Activated naive CD4-positive, alpha-beta T cell treated with anti-CD3 and anti-CD28 coated beads, Interleukin-2, amount 10 ng/mL, durations not matched to agents 7 days and 5 days (primary cell): ENCODE results near the gene RAC2.
"Not testable (repeated sequence)": the region's sequence is repeated elsewhere in the genome, so short reads cannot be mapped to it uniquely, and the experiment has no call there.

Experiments used
- CTCF ChIA-PET: fragments of 350-600 bp; sonication (Branson Sonifier 250); formaldehyde crosslinking; loops from one replicate; lab custom pipeline; 2021; ENCODE audit warnings: antibody characterized with exemption; lab: Charles Lee
- DNase-seq: peaks from one replicate; pipeline ENCODE4 v3.0.0-alpha.2; 2020
- H3K27ac Mint-ChIP-seq: one replicate; pipeline ENCODE4 v1.8.0; 2021; ENCODE audit warnings: mild to moderate bottlenecking, moderate library complexity, mixed read lengths
- H3K27me3 Mint-ChIP-seq: one replicate; pipeline ENCODE4 v1.8.0; 2021; ENCODE audit warnings: mild to moderate bottlenecking, mixed read lengths
- H3K36me3 Mint-ChIP-seq: one replicate; pipeline ENCODE4 v1.8.0; 2021; ENCODE audit warnings: mixed read lengths
- H3K4me1 Mint-ChIP-seq: one replicate; pipeline ENCODE4 v1.8.0; 2021; ENCODE audit warnings: mixed read lengths
- H3K4me3 Mint-ChIP-seq: one replicate; pipeline ENCODE4 v1.8.0; 2021; ENCODE audit warnings: mild to moderate bottlenecking, moderate library complexity, mixed read lengths
- H3K9me3 Mint-ChIP-seq: one replicate; pipeline ENCODE4 v1.8.0; 2021; ENCODE audit warnings: mixed read lengths

Gene RAC2

DNA sequence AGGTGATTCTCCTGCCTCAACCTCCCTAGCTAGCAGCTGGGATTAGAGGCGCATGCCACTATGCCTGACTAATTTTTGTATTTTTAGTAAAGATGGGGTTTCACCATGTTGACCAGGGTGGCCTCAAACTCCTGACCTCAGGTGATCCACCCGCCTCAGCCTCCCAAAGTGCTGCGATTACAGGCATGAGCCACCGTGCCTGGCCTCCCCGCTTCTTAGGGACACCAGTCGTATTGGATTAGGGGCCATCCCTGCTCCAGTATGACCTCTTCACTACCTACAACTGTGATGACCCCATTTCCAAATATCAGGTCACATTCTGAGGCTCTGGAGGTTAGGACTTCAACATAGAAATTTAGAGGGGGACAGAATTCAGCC, 42.6 kb downstream of the RAC2 start:
- DNase-seq, H3K36me3 Mint-ChIP-seq, H3K9me3 Mint-ChIP-seq, H3K27ac Mint-ChIP-seq, H3K27me3 Mint-ChIP-seq, H3K4me3 Mint-ChIP-seq: not testable (repeated sequence)
- CTCF ChIA-PET, result interaction anchor here (0.7 to 5.7 kb wide), 7 partner anchors 14 to 120 kb away, joined by 3 to 83 read pairs (median 7); partner anchors contain the start of gene RAC2
- H3K4me1 Mint-ChIP-seq, result peaks cover 31% of the 10 kb centered on the region

DNA sequence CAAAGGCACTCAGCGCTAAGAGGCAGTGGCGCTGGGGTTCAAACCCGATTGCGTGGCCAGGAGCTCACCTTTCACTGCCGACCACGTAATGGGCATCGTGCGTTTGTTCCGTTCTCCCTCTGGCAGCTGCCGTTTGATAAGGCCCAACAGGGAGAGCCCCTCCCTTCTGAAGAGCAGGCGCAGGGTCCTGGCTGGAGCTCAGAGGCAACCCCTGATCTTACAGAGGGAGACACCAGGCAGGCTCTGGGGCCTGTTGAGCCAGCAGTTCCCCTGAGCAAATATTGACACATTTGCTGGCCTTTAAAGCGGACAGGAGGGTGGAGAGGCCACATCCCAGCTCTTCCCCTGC, 44.3 kb downstream of the RAC2 start:
- H3K27me3 Mint-ChIP-seq, result no peaks in the 10 kb centered on the region
- DNase-seq, result no peak
- peak overlapping the region; percentile 83 for H3K4me3 Mint-ChIP-seq
- no peaks in the 10 kb centered on the region for H3K9me3 Mint-ChIP-seq
- H3K4me1 Mint-ChIP-seq, result peaks cover 41% of the 10 kb centered on the region
- H3K27ac Mint-ChIP-seq, result peak overlapping the region; percentile 95
- CTCF ChIA-PET, result interaction anchor here (0.6 to 5.7 kb wide), 36 partner anchors 10 to 420 kb away, joined by 3 to 83 read pairs (median 6); partner anchors contain the start of genes RAC2 and TST
- peaks cover 2% of the 10 kb centered on the region for H3K36me3 Mint-ChIP-seq

DNA sequence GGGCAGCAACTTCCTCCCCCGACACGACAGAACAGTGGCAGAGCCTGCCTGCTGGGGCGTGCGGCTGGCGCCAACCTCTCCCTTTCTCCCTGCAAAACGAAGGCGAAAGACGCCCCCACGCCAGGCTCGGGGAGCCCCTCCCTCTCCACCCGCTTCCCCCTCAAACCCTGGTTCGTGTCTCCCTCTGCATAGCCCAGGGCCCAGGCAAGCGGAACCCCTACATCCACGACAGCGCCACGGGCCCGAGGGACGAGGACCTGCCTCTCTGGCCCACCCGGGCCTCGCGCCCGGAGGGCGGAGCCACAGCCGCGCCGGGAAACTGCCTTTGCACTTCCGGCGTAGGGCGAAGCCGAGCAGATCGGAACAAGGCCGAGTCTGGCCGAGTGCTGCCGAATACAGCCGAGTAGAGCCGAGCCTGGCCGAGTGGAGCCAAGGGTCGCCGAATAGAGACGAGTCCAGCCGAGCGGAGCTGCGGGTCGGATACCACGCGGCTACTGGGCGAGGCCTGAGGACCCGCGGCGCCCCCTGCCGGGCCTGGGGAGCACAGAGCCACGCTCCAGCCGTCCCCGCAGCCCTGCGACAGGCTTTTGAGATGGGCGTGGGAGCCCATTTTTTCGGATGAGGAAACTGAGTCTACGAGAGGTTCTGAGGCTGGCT, 44.8 kb downstream of the RAC2 start:
- Mint-ChIP-seq H3K27ac (peak overlapping the region; percentile 95), H3K4me3 (peak overlapping the region; percentile 83), H3K4me1 (peaks cover 46% of the 10 kb centered on the region), H3K27me3 (no peaks in the 10 kb centered on the region), H3K36me3 (peaks cover 4% of the 10 kb centered on the region), H3K9me3 (no peaks in the 10 kb centered on the region)
- CTCF ChIA-PET, result interaction anchor here (0.6 to 5.7 kb wide), 35 partner anchors 11 to 419 kb away, joined by 3 to 83 read pairs (median 5); partner anchors contain the start of genes RAC2 and TST
- peak; percentile 99 for DNase-seq

DNA sequence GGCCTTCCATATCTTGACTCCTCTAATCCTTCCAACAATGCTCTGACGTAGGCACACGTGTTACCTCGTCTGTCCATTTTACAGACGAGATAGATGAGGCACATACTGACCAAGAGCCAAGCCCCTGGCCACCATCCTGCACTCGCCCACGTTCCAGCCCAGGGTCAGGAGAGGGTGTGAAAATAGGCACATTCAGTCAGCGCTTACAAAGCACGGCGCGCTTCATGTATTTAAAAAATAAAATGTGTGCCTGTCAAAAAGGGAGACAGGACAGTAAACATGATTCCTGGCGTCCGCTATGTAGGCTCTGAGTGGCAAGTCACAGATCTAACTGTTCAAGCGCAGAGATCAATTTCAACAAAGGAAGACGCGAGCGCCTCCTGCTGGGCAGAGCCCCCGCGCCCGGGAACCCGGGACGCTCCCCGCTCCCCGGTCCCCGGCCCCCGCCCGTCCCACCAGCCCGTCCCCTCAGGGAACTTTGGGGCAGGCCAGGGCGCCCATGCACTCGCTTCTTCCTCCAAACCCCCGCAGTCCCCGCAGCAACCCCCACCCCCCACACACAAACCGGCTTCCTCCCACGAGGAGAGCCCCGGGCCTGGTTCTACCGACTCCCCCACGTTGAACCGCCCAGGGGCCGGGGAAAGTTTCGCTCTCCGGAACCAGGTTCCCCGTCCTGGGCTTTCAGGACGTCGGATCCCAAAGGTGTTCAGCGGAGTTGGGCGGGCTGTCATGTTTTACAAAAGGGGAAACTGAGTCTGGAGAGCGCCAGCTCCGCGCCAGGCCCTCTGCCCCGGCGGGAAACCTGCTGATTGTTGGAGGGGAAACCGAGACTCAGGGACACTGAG, 45.6 kb downstream of the RAC2 start:
- CTCF ChIA-PET, result interaction anchor here (0.7 to 5.7 kb wide), 42 partner anchors 11 to 419 kb away, joined by 3 to 83 read pairs (median 6); partner anchors contain the start of genes RAC2 and TST
- Mint-ChIP-seq H3K27ac (peak overlapping the region; percentile 95), H3K4me1 (peaks cover 54% of the 10 kb centered on the region), H3K4me3 (peak overlapping the region; percentile 83), H3K9me3 (no peaks in the 10 kb centered on the region), H3K36me3 (peaks cover 4% of the 10 kb centered on the region), H3K27me3 (no peaks in the 10 kb centered on the region)
- peak; percentile 92 for DNase-seq

DNA sequence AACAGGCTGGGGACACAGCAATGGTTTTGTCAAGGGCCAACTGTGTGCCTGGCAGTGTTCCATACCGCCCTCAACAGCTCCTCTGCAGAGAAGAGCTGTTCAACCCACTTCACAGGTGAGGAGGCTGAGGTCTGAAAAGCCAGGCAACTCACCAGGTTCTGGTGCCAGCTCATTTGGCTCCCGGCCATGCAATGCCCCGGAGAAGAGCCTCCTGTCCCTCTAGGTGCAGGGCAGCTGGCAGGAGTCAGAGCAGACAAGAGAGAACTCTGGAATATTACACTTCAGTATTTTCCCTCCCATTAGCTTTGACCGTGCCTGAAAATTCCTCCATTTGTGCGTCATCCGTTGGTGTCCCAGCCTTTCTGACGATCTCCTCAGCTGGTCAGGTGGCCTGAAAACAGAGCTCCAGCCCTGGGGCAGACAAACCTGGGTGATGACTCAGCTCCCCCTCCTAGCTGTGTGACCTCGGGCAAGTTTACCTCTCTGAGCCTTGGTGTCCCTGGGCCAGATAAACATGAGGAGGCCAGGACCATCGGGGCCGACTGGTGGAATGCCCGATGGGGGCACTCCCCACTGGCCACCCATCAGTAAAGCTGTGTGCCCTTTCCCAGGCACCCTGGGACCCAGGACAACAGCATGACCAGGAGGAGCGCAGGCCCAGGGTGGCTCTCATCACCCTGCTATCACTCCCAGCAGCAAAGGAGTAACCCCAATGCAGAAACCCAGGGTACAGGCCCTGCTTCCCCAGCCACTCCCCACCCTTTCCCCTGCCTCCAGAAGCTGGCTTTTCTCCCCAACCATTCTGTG, 46.4 kb downstream of the RAC2 start:
- CTCF ChIA-PET, result interaction anchor here (0.8 to 5.7 kb wide), 19 partner anchors 11 to 152 kb away, joined by 3 to 83 read pairs (median 4); partner anchors contain the start of gene RAC2
- no peak for DNase-seq
- no peaks in the 10 kb centered on the region for H3K9me3 Mint-ChIP-seq
- H3K27me3 Mint-ChIP-seq, result no peaks in the 10 kb centered on the region
- peak overlapping the region; percentile 83 for H3K4me3 Mint-ChIP-seq
- H3K36me3 Mint-ChIP-seq, result peaks cover 4% of the 10 kb centered on the region
- peak overlapping the region; percentile 95 for H3K27ac Mint-ChIP-seq
- peaks cover 62% of the 10 kb centered on the region for H3K4me1 Mint-ChIP-seq

DNA sequence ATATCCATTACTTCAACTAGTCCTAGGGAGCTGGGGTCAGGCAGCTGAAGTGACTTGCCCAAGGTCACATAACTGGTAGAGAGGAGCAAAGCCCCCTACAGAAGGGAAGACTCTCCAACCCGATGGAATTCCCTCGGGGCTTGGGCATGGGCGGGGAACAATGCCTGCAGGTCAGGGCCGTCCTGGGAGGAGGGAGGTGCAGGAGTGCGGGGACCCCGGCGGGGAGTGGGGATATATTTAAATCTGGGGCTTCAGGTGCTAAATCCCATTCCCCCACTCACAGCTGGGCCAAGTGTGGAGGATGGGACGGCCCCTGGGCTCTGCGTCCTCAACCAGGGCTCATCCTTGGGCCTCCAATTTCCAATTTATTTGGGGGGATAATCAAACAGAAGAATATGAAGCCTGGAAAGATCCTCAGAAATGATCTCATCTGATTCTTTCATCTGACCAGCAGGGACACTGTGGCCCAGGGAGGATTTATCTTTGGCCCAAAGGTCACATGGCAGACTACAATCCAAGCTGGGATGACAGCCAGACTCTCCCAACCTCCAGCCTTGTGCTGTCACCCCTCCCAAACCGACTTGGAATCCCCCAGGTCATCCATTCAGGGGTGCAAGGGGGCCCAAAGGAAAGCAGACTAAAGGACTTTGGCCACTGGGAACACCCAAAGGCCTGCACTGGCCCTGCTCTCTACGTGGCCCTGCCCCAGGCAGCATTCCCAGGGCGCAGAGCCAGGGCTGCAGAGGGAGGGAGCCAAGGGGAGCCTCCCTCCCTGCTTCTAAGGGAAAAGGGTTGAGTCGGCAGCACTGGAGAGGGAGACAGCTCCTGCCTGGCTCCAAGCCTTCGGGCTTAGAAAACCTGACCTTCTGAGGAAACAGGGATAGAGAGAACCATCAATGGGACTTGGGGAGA, 47.3 kb downstream of the RAC2 start:
- Mint-ChIP-seq H3K4me1 (peaks cover 64% of the 10 kb centered on the region), H3K27ac (no peak overlapping the region), H3K36me3 (peaks cover 4% of the 10 kb centered on the region), H3K27me3 (no peaks in the 10 kb centered on the region), H3K9me3 (no peaks in the 10 kb centered on the region), H3K4me3 (no peak overlapping the region)
- CTCF ChIA-PET, result interaction anchor here (0.9 to 5.7 kb wide), 18 partner anchors 11 to 151 kb away, joined by 3 to 83 read pairs (median 4); partner anchors contain the start of gene RAC2
- no peak for DNase-seq

DNA sequence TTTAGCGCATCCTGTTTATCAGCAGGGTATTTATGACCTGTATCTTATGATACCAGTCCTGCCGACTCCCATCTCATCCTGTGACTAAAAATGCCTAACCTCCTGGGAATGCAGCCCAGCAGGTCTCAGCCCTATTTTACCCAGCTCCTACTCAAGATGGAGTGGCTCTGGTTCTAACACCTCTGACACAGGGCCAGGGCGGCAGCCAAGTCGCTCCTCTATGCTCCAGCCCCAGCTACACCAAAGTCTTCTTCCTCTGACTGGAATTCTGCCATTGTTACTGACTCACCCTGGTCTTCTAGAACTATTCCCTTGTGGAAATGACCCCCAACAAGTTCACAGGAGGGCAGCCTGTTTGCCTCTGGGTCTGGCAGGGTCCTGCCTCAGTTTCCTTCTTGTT, 48.1 kb downstream of the RAC2 start:
- Mint-ChIP-seq H3K9me3 (no peaks in the 10 kb centered on the region), H3K4me1 (peaks cover 63% of the 10 kb centered on the region), H3K27ac (no peak overlapping the region), H3K4me3 (no peak overlapping the region), H3K27me3 (no peaks in the 10 kb centered on the region), H3K36me3 (peaks cover 4% of the 10 kb centered on the region)
- CTCF ChIA-PET, result no interaction called here
- no peak for DNase-seq

DNA sequence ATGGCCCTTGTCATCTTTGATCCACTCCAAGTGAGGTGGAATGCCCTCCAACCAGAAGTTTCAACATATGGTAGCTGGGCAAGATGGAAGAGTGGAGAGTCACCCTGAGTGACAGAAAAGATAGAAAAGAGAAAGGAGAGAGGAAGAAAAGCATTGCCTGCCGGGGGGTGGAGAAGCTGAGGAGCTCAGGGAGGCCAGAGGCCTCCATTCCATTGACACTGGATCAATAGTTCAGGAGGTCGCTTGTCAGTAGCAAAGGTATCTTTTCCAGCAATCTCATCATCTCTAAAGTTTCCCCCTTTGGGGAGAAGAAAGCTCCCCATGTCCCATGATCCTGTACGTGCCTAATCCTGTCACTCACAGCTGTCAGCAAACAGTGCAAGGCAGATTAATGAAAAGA, 49.3 kb downstream of the RAC2 start:
- H3K9me3 Mint-ChIP-seq, result no peaks in the 10 kb centered on the region
- peaks cover 55% of the 10 kb centered on the region for H3K4me1 Mint-ChIP-seq
- no peak overlapping the region for H3K27ac Mint-ChIP-seq
- no peak overlapping the region for H3K4me3 Mint-ChIP-seq
- peaks cover 8% of the 10 kb centered on the region for H3K36me3 Mint-ChIP-seq
- no peak for DNase-seq
- CTCF ChIA-PET, result no interaction called here
- no peaks in the 10 kb centered on the region for H3K27me3 Mint-ChIP-seq

DNA sequence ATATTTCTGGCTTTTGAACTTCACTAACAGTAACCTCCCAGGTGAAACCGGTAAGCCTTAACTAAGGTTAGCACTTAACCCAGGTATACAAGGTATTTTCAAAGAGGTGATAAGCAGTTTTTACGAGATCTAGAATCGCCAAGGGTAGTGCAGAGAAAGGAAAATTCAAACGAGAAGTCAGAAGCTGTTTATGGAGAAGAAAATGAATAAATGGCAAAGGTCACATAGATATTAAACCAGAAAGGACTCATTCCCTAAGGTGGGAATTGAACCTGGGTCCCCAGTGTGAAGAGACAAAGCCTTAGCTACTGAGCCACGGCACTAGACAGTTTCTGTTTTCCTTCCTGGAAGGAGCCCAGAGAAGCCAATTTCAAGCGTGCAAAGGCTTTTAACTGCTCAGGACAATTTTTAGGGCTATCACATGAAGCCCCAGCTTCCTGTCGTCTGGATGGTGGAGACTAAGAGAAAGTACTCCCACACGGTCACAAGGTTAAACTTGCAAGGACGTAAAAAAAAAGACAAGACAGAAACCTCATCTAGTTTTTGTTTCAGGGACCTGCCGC, 50.4 kb downstream of the RAC2 start:
- CTCF ChIA-PET, result interaction anchor here (0.7 to 1.9 kb wide), 4 partner anchors 16 to 341 kb away, joined by 3 to 5 read pairs (median 4); no protein-coding TSS in a partner anchor
- Mint-ChIP-seq H3K36me3 (peaks cover 13% of the 10 kb centered on the region), H3K4me3 (peak overlapping the region; percentile 3), H3K27ac (peak overlapping the region; percentile 88), H3K9me3 (no peaks in the 10 kb centered on the region), H3K4me1 (peaks cover 58% of the 10 kb centered on the region), H3K27me3 (no peaks in the 10 kb centered on the region)
- peak; percentile 58 for DNase-seq

DNA sequence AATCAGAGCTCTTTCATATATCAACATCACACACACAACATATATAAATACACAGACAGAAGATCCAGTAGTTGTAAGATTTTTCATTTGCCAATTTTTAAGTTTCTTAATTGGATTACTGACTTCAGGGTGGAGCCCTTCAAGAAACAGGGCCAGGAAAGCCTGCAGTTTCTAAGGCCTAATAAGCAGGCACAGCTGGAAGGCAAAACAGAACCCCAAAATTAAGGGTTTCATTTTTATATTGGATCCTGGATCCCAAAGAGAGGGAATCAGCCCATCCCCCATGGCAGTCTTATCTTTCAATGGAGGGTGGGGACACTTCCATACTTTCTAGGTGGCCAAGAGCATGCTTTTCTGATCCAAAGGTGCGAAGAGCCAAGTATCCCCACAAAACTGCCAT, 51.3 kb downstream of the RAC2 start:
- Mint-ChIP-seq H3K9me3 (no peaks in the 10 kb centered on the region), H3K36me3 (peaks cover 13% of the 10 kb centered on the region), H3K27me3 (no peaks in the 10 kb centered on the region), H3K4me3 (no peak overlapping the region), H3K4me1 (peaks cover 61% of the 10 kb centered on the region), H3K27ac (peak overlapping the region; percentile 11)
- DNase-seq, result no peak
- CTCF ChIA-PET, result interaction anchor here (0.7 to 1.9 kb wide), 2 partner anchors 25 to 340 kb away, joined by 3 to 5 read pairs; no protein-coding TSS in a partner anchor

DNA sequence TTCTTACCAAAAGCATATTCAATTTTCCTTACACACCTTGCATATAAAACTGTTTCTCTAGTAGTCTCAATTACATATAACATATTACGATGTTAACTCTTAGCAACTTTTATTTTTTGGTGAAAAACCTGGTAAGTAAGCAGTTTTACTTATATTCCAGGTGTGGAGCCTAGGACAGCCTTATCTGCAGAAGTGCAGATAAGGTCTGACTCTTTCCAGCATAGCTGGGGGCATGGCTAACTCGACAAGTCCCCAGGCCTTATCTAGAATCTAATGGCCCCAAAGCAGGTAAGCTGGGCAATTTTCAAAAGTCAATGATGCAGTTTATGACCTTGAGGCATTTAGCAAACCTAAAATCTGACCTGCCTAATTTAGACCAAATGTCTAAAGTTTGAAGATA, 51.9 kb downstream of the RAC2 start:
- DNase-seq, result no peak
- Mint-ChIP-seq H3K36me3 (peaks cover 13% of the 10 kb centered on the region), H3K27ac (no peak overlapping the region), H3K4me1 (peaks cover 61% of the 10 kb centered on the region), H3K27me3 (no peaks in the 10 kb centered on the region), H3K4me3 (no peak overlapping the region), H3K9me3 (no peaks in the 10 kb centered on the region)
- CTCF ChIA-PET, result interaction anchor here (1.9 kb wide), 1 partner anchor 339 kb away, joined by 5 read pairs; no protein-coding TSS in a partner anchor

DNA sequence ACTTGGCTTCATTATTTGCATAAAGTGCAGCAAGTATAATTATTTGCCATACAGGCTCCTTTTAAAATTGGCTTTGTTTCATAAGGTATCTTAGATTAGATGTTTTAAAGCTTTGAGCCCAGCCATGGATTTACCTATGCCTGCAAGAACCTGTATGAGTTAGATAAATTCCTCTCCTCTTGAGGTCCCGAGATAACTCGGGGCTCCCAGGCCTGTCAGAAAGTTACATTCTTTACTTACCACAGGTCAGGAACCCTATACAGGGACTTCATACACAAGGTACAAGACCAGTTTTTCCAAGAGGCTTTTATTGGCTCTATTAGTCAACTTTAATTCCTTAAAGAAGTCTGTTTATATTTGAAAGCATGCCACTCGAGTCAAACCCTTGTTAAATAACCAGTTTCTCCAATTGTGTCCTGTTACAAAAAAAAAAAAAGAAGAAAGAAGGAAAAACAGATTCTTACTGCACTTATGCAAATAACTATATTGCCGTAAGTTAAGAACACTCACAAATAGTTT, 53.7 kb downstream of the RAC2 start:
- no peak for DNase-seq
- Mint-ChIP-seq H3K36me3 (peaks cover 10% of the 10 kb centered on the region), H3K27me3 (no peaks in the 10 kb centered on the region), H3K4me3 (no peak overlapping the region), H3K27ac (no peak overlapping the region), H3K9me3 (no peaks in the 10 kb centered on the region), H3K4me1 (peaks cover 65% of the 10 kb centered on the region)
- CTCF ChIA-PET, result interaction anchor here (0.8 to 1.3 kb wide), 3 partner anchors 10 to 170 kb away, joined by 3 to 7 read pairs (median 3); no protein-coding TSS in a partner anchor
